ENCODE measurements around the gene MXI1.
"Not testable (repeated sequence)": the region's sequence is repeated elsewhere in the genome, so short reads cannot be mapped to it uniquely, and the experiment has no call there.

MXI1 gene

GRCh38 chr10:110324201-110324804 lies 116.9 kb downstream of the MXI1 start:
- TF ChIP-seq NFRKB (IDR thresholded peaks at IDR 0.05) (no peak), TARDBP (IDR thresholded peaks at IDR 0.05) (no peak), L3MBTL2 (conservative IDR thresholded peaks at IDR 0.05) (no peak), SP1 (IDR thresholded peaks at IDR 0.05) (no peak), ELF4 (IDR thresholded peaks at IDR 0.05) (no peak), FOXK2 (IDR thresholded peaks at IDR 0.05) (no peak), LEF1 (IDR thresholded peaks at IDR 0.05; ENCODE audit: borderline replicate concordance) (no peak), ZNF384 (IDR thresholded peaks at IDR 0.05) (no peak), SUZ12 (IDR thresholded peaks at IDR 0.05) (no peak)
- DNase-seq (ENCODE audit: extremely low spot score) = no peak
- ChIA-PET POLR2A (no interaction called here), CTCF (interaction anchor here (1.1 to 1.6 kb wide), 3 partner anchors 14 to 30 kb away, joined by 3 to 4 read pairs (median 3); no protein-coding TSS in a partner anchor)

- TF ChIP-seq CTBP1 (IDR thresholded peaks at IDR 0.05; ENCODE audit: borderline replicate concordance) (no peak), BHLHE40 (IDR thresholded peaks at IDR 0.05; ENCODE audit: borderline replicate concordance) (no peak), ARNT (IDR thresholded peaks at IDR 0.05) (no peak)
- POLR2A ChIA-PET = no interaction called here
- CTCF ChIA-PET = interaction anchor here (1.3 to 1.6 kb wide), 2 partner anchors 14 to 222 kb away, joined by 3 to 5 read pairs; no protein-coding TSS in a partner anchor
- no peak for DNase-seq (ENCODE audit: extremely low spot score)
Measured at GRCh38 chr10:110324805-110325280, 117.4 kb downstream of the MXI1 start.

GRCh38 chr10:110326351-110327032 lies 119.1 kb downstream of the MXI1 start:
- ChIA-PET POLR2A (interaction anchor here (0.7 to 1.4 kb wide), 2 partner anchors 10 to 22 kb away, joined by 3 to 4 read pairs; partner anchors contain the start of gene SMNDC1), CTCF (interaction anchor here (0.7 to 1.8 kb wide), 3 partner anchors 18 to 220 kb away, joined by 3 to 5 read pairs (median 5); no protein-coding TSS in a partner anchor)
- no peak for DNase-seq (ENCODE audit: extremely low spot score)
- TF ChIP-seq ZNF384 (IDR thresholded peaks at IDR 0.05) (no peak), BHLHE40 (IDR thresholded peaks at IDR 0.05; ENCODE audit: borderline replicate concordance) (no peak), SUZ12 (IDR thresholded peaks at IDR 0.05) (no peak), L3MBTL2 (conservative IDR thresholded peaks at IDR 0.05) (no peak), ELF4 (IDR thresholded peaks at IDR 0.05) (no peak)

- no peak for DNase-seq (ENCODE audit: extremely low spot score)
- no peak for TF ChIP-seq TARDBP (IDR thresholded peaks at IDR 0.05)
- TF ChIP-seq SUZ12 (IDR thresholded peaks at IDR 0.05) = no peak
- TF ChIP-seq FOXK2 (IDR thresholded peaks at IDR 0.05) = no peak
- no peak for TF ChIP-seq L3MBTL2 (conservative IDR thresholded peaks at IDR 0.05)
- no peak for TF ChIP-seq LEF1 (IDR thresholded peaks at IDR 0.05; ENCODE audit: borderline replicate concordance)
- no peak for TF ChIP-seq NFRKB (IDR thresholded peaks at IDR 0.05)
- TF ChIP-seq HDGF (IDR thresholded peaks at IDR 0.05; ENCODE audit: borderline replicate concordance) = no peak
- no peak for TF ChIP-seq ARNT (IDR thresholded peaks at IDR 0.05)
- TF ChIP-seq ZNF384 (IDR thresholded peaks at IDR 0.05) = no peak
- TF ChIP-seq BHLHE40 (IDR thresholded peaks at IDR 0.05; ENCODE audit: borderline replicate concordance) = no peak
- no peak for TF ChIP-seq SP1 (IDR thresholded peaks at IDR 0.05)
- no peak for TF ChIP-seq PKNOX1 (IDR thresholded peaks at IDR 0.05)
- TF ChIP-seq FOXA1 (IDR thresholded peaks at IDR 0.05) = no peak
- no peak for TF ChIP-seq ELF4 (IDR thresholded peaks at IDR 0.05)
- TF ChIP-seq FOXM1 (IDR thresholded peaks at IDR 0.05; ENCODE audit: borderline replicate concordance) = no peak
- no peak for TF ChIP-seq CTBP1 (IDR thresholded peaks at IDR 0.05; ENCODE audit: borderline replicate concordance)
- ChIA-PET POLR2A (interaction anchor here (0.7 kb wide), 1 partner anchor 9 kb away, joined by 3 read pairs; no protein-coding TSS in a partner anchor), CTCF (interaction anchor here (1.8 kb wide), 1 partner anchor 27 kb away, joined by 5 read pairs; no protein-coding TSS in a partner anchor)
Measured at GRCh38 chr10:110327262-110327914, 120.0 kb downstream of the MXI1 start.

- ChIA-PET CTCF (no interaction called here), POLR2A (no interaction called here)
- TF ChIP-seq PKNOX1 (IDR thresholded peaks at IDR 0.05) (no peak), FOXK2 (IDR thresholded peaks at IDR 0.05) (no peak), SP1 (IDR thresholded peaks at IDR 0.05) (no peak), L3MBTL2 (conservative IDR thresholded peaks at IDR 0.05) (no peak), FOXM1 (IDR thresholded peaks at IDR 0.05; ENCODE audit: borderline replicate concordance) (no peak)
- DNase-seq (ENCODE audit: extremely low spot score) = no peak
Measured at GRCh38 chr10:110330675-110331074, 123.3 kb downstream of the MXI1 start.

- DNase-seq (ENCODE audit: extremely low spot score); POLR2A ChIA-PET: not testable (repeated sequence)
- CTCF ChIA-PET = interaction anchor here (2.2 kb wide), 1 partner anchor 23 kb away, joined by 4 read pairs; no protein-coding TSS in a partner anchor
Measured at GRCh38 chr10:110331226-110331795, 123.9 kb downstream of the MXI1 start.
